A549 (cell line): ENCODE results near the gene PTPRK. TPM values are rescaled to one million over a fixed set of nuclear protein-coding genes. Genes with fewer than 3 reads are reported as not detected.

ENCODE experiments used
- ATAC-seq, 2 experiments: fragments of 200-7000 bp in 1 of 2; fragments of >200 bp in 1 of 2; cut with Nextera tagmentation in 1 of 2; cut with Tn5 transposase in 1 of 2; 3 replicates each; pipeline versions ENCODE4 v1.8.0 to v1.9.1; 2018 to 2020; ENCODE audit warnings: mild to moderate bottlenecking in 1 of 2, moderate library complexity in 1 of 2
- CTCF ChIA-PET: fragments of 300-600 bp; sonication (Branson Sonifier 250); formaldehyde crosslinking; extraction: SDS; loops from one replicate; lab custom pipeline; 2021; ENCODE audit warnings: antibody characterized with exemption, inconsistent platforms; lab: Yijun Ruan, JAX
- POLR2A ChIA-PET: fragments of 350-600 bp; formaldehyde crosslinking; extraction: SDS; loops from one replicate; lab custom pipeline; 2021; ENCODE audit warnings: antibody characterized with exemption, inconsistent platforms; lab: Yijun Ruan, JAX
- DNase-seq, 2 experiments: peaks; one replicate each; pipeline versions ENCODE4 v3.0.0 to v3.0.0-alpha.2; 2011 to 2016; ENCODE audit warnings: low read depth in 1 of 2, low spot score in 1 of 2
- FAIRE-seq: peaks from 2 replicates; lab custom pipeline; 2011; peaks lifted over from hg19 to GRCh38; lab: Jason Lieb, UNC
- H3K27ac ChIP-seq, 2 experiments: fragments of >200 bp; sonication (Bioruptor Twin); formaldehyde crosslinking; 3 replicates each; pipeline ENCODE4 v1.5.1; 2016 to 2017
- H3K4me1 ChIP-seq: fragments of >200 bp; sonication (Bioruptor Twin); formaldehyde crosslinking; 3 replicates; pipeline ENCODE4 v1.6.1; 2016
- H3K4me2 ChIP-seq: fragments of >200 bp; sonication (Bioruptor Twin); formaldehyde crosslinking; 3 replicates; pipeline ENCODE4 v1.6.1; 2016
- H3K4me3 ChIP-seq: fragments of >200 bp; sonication (Bioruptor Twin); formaldehyde crosslinking; 3 replicates; pipeline ENCODE4 v1.5.1; 2016
- H3K9me3 ChIP-seq: fragments of >200 bp; sonication (Bioruptor Twin); formaldehyde crosslinking; 3 replicates; pipeline ENCODE4 v1.6.1; 2016
- ATOH8 ChIP-seq: fragments of 250-450 bp; sonication (Bioruptor Pico); IDR thresholded peaks from 2 replicates; pipeline ENCODE4 v1.5.0; 2020; ENCODE audit warnings: low read depth, mild to moderate bottlenecking, moderate library complexity
- BHLHE40 ChIP-seq: IDR thresholded peaks from 2 replicates; pipeline ENCODE4 v1.6.1; 2012; ENCODE audit warnings: low read depth, low read length, inconsistent platforms
- CBX2 ChIP-seq: fragments of 200-600 bp; sonication (generic); IDR thresholded peaks from 2 replicates; pipeline ENCODE4 v1.6.1; 2016; ENCODE audit warnings: low read depth, mild to moderate bottlenecking, borderline replicate concordance
- CEBPB ChIP-seq, 2 experiments: fragments of >200 bp in 1 of 2; sonication (Bioruptor Twin) in 1 of 2; formaldehyde crosslinking in 1 of 2; IDR thresholded peaks; 2 replicates each; pipeline ENCODE4 v1.6.1; 2012 to 2016
- CHD4 ChIP-seq: fragments of 200-600 bp; sonication (generic); IDR thresholded peaks from 2 replicates; pipeline ENCODE4 v1.6.1; 2016; ENCODE audit warnings: antibody characterized with exemption, mild to moderate bottlenecking, borderline replicate concordance
- E2F6 ChIP-seq: IDR thresholded peaks from 2 replicates; pipeline ENCODE4 v1.6.1; 2012; ENCODE audit warnings: low read depth, borderline replicate concordance
- ELK1 ChIP-seq: fragments of 150-350 bp; IDR thresholded peaks from 2 replicates; pipeline ENCODE4 v1.6.1; 2014; ENCODE audit warnings: low read depth, mild to moderate bottlenecking, low read length
- FOSB ChIP-seq: fragments of 250-450 bp; sonication (Bioruptor Pico); IDR thresholded peaks from 2 replicates; pipeline ENCODE4 v1.5.0; 2020; ENCODE audit warnings: mild to moderate bottlenecking, moderate library complexity
- FOXS1 ChIP-seq: fragments of 250-450 bp; sonication (Bioruptor Pico); IDR thresholded peaks from 2 replicates; pipeline ENCODE4 v1.5.0; 2020; ENCODE audit warnings: mild to moderate bottlenecking, moderate library complexity
- HDAC2 ChIP-seq: fragments of 200-600 bp; sonication (generic); IDR thresholded peaks from 2 replicates; pipeline ENCODE4 v1.6.1; 2016
- HEYL ChIP-seq: fragments of 250-450 bp; sonication (Bioruptor Pico); IDR thresholded peaks from 2 replicates; pipeline ENCODE4 v1.8.0; 2021; ENCODE audit warnings: mild to moderate bottlenecking, moderate library complexity
- JUNB ChIP-seq: fragments of >200 bp; sonication (Bioruptor Twin); formaldehyde crosslinking; IDR thresholded peaks from 2 replicates; pipeline ENCODE4 v1.6.1; 2016
- KDM5A ChIP-seq: fragments of 200-600 bp; sonication (generic); IDR thresholded peaks from 2 replicates; pipeline ENCODE4 v1.6.1; 2016; ENCODE audit warnings: antibody characterized with exemption, mild to moderate bottlenecking
- MAZ ChIP-seq: fragments of 150-350 bp; IDR thresholded peaks from 2 replicates; pipeline ENCODE4 v1.6.1; 2014; ENCODE audit warnings: antibody characterized with exemption, low read depth, low read length, borderline replicate concordance
- NR3C1 ChIP-seq: fragments of >200 bp; sonication (Bioruptor Twin); formaldehyde crosslinking; IDR thresholded peaks from 3 replicates; pipeline ENCODE4 v1.6.1; 2017
- POLR2A ChIP-seq: IDR thresholded peaks from 2 replicates; pipeline ENCODE4 v1.6.1; 2012; ENCODE audit warnings: mild to moderate bottlenecking, low read length
- POLR2AphosphoS2 ChIP-seq: conservative IDR thresholded peaks from 2 replicates; pipeline ENCODE4 v1.6.1; 2012; ENCODE audit warnings: low read length, improper control_type of control experiment, inconsistent platforms
- RAD21 ChIP-seq, 2 experiments: fragments of >200 bp in 1 of 2; sonication (Bioruptor Twin) in 1 of 2; formaldehyde crosslinking in 1 of 2; IDR thresholded peaks in 1 of 2; conservative IDR thresholded peaks in 1 of 2; 2 replicates in 1 of 2; 3 replicates in 1 of 2; pipeline ENCODE4 v1.6.1; 2012 to 2018; ENCODE audit warnings: inconsistent platforms in 1 of 2
- USF2 ChIP-seq: fragments of 450-650 bp; IDR thresholded peaks from 2 replicates; pipeline ENCODE4 v1.6.1; 2014; ENCODE audit warnings: antibody characterized with exemption
- ZC3H11A ChIP-seq: fragments of 450-650 bp; IDR thresholded peaks from 2 replicates; pipeline ENCODE4 v1.6.1; 2014; ENCODE audit warnings: antibody characterized with exemption, mild to moderate bottlenecking
- ZSCAN20 ChIP-seq: fragments of 250-450 bp; sonication (Bioruptor Pico); IDR thresholded peaks from 2 replicates; pipeline ENCODE4 v1.8.0; 2022; ENCODE audit warnings: mild to moderate bottlenecking, moderate library complexity
- WGBS: methylation state at CpG from one replicate; pipeline ENCODE4 v1.1.6; 2017; ENCODE audit errors: missing lambda C conversion rate; 5-methylcytosine and 5-hydroxymethylcytosine counted together
- polyA plus RNA-seq, 4 experiments: library from polyadenylated mRNA; depleted of rRNA in 3 of 4; stranded (reverse); fragments of >200 nt; fragmentation: RNase III in 1 of 4; extraction: RNeasy Plus Mini Kit Qiagen cat#74134 plus additional on column Dnase treatment in 1 of 4; gene quantifications; 2 replicates in 3 of 4; 3 replicates in 1 of 4; pipeline ENCODE4 v1.2.3, GENCODE V29; 2011 to 2017

Gene PTPRK
- polyA plus RNA-seq, 2 of the 4 experiments (the other 2 are of a cell fraction): 14.4 to 16.1 TPM

- ChIA-PET CTCF (interaction anchor here (0.7 kb wide), 1 partner anchor 101 kb away, joined by 3 read pairs; no protein-coding TSS in a partner anchor), POLR2A (no interaction called here)
- Histone ChIP-seq H3K4me3 (no peak overlapping the region), H3K4me2 (no peak overlapping the region), H3K27ac (no peak overlapping the region), H3K4me1 (no peaks in the 10 kb centered on the region), H3K9me3 (0 out of 3 replicates have a peak, but pooled peaks cover 5% of the 10 kb centered on the region)
- FAIRE-seq (no peak), ATAC-seq (no peak), DNase-seq (no peak)
- 100% methylated on average over 1 of the region's 1 CpG for WGBS
- TF ChIP-seq HEYL (CRISPR knock-in tag): no peak
- TF ChIP-seq CHD4: no peak
- no peak for TF ChIP-seq JUNB
- TF ChIP-seq ZC3H11A: no peak
- no peak for TF ChIP-seq MAZ
- no peak for TF ChIP-seq ATOH8 (CRISPR knock-in tag)
- no peak for TF ChIP-seq POLR2A
- TF ChIP-seq HDAC2: no peak
These were observed 105.0 kb downstream of the PTPRK start for GRCh38 chr6:128415387-128415786.

- H3K4me3 ChIP-seq: no peak overlapping the region
- FAIRE-seq (no peak), ATAC-seq (no peak), DNase-seq (no peak)
- no peaks in the 10 kb centered on the region for H3K4me1 ChIP-seq
- no peak overlapping the region for H3K4me2 ChIP-seq
- 0 out of 3 replicates have a peak, but pooled peaks cover 5% of the 10 kb centered on the region for H3K9me3 ChIP-seq
- no peak for TF ChIP-seq CBX2
- no peak for TF ChIP-seq RAD21 (conservative IDR thresholded peaks at IDR 0.05 in 1 of 2, IDR thresholded peaks at IDR 0.05 in 1 of 2)
- no peak for TF ChIP-seq E2F6
- no peak for TF ChIP-seq ZSCAN20 (CRISPR knock-in tag)
- TF ChIP-seq ELK1: no peak
- no peak for TF ChIP-seq FOXS1 (CRISPR knock-in tag)
- TF ChIP-seq NR3C1: no peak
- no peak for TF ChIP-seq USF2
- TF ChIP-seq KDM5A: no peak
- TF ChIP-seq, all 56 proteins: peak for 0
- WGBS: 80% methylated on average over 6 of the region's 6 CpGs
- ChIA-PET POLR2A (no interaction called here), CTCF (interaction anchor here (0.7 kb wide), 1 partner anchor 102 kb away, joined by 3 read pairs; no protein-coding TSS in a partner anchor)
- H3K27ac ChIP-seq: no peak overlapping the region
These were observed 105.5 kb downstream of the PTPRK start for GRCh38 chr6:128414943-128415342.

- WGBS: 95% methylated on average over 6 of the region's 6 CpGs
- ATAC-seq: no peak
These were observed 107.1 kb downstream of the PTPRK start for GRCh38 chr6:128413291-128413690.

More at GRCh38 chr6:128413291-128413690, 107.1 kb downstream of the PTPRK start:
- CTCF ChIA-PET: no interaction called here
- H3K4me3 ChIP-seq: no peak overlapping the region
- 0 out of 3 replicates have a peak, but pooled peaks cover 2% of the 10 kb centered on the region for H3K9me3 ChIP-seq
- POLR2A ChIA-PET: no interaction called here
- no peak for FAIRE-seq
- H3K27ac ChIP-seq: no peak overlapping the region
- TF ChIP-seq POLR2AphosphoS2 (no peak), CEBPB (IDR thresholded peaks at IDR 0.05) (peak in 1 of 2 experiments; percentile 32; a peak in 1 of 4 replicates), FOSB (CRISPR knock-in tag) (no peak), BHLHE40 (no peak)
- no peaks in the 10 kb centered on the region for H3K4me1 ChIP-seq
- no peak for DNase-seq
- H3K4me2 ChIP-seq: no peak overlapping the region
